CD4-positive, alpha-beta T cell (primary cell): ENCODE data around the gene EMP3. TPM values are rescaled to one million over a fixed set of nuclear protein-coding genes. Genes with fewer than 3 reads are reported as not detected.

ENCODE experiments used
- ATAC-seq: fragments of 200-7000 bp; cut with Tn5 transposase; one replicate; pipeline ENCODE4 v1.10.0; 2022; ENCODE audit warnings: mild to moderate bottlenecking; ENCODE audit not compliant: poor library complexity
- CTCF ChIA-PET: fragments of 350-600 bp; sonication (Branson Sonifier 250); formaldehyde crosslinking; loops from one replicate; lab custom pipeline; 2021; ENCODE audit warnings: antibody characterized with exemption, inconsistent platforms; lab: Charles Lee
- POLR2A ChIA-PET: fragments of 350-600 bp; sonication (Branson Sonifier 250); formaldehyde crosslinking; loops from one replicate; lab custom pipeline; 2021; ENCODE audit warnings: antibody characterized with exemption, inconsistent platforms; lab: Charles Lee
- DNase-seq, 14 experiments: peaks; one replicate each; pipeline ENCODE4 v3.0.0-alpha.2; 2013 to 2020; ENCODE audit warnings: mixed read lengths in 2 of 14
- H3K27ac ChIP-seq, 2 donors: one replicate each; pipeline versions ENCODE4 v1.5.1 to v1.7.0; 2013; ENCODE audit warnings: low read length in 2 of 2, low read depth in 1 of 2, mild to moderate bottlenecking in 1 of 2
- H3K27me3 ChIP-seq, 2 experiments: 1 replicate in 1 of 2; 2 replicates in 1 of 2; pipeline versions ENCODE4 v1.6.1 to v1.7.0; 2013; ENCODE audit warnings: low read length in 2 of 2, control low read depth in 1 of 2, mild to moderate bottlenecking in 1 of 2, moderate library complexity in 1 of 2; ENCODE audit not compliant: insufficient read depth in 2 of 2, control insufficient read depth in 1 of 2
- H3K36me3 ChIP-seq: one replicate; pipeline ENCODE4 v1.6.1; 2013; ENCODE audit warnings: low read length, control low read depth; ENCODE audit not compliant: insufficient read depth
- H3K4me1 ChIP-seq: one replicate; pipeline ENCODE4 v1.6.1; 2013; ENCODE audit warnings: low read length, control low read depth; ENCODE audit not compliant: insufficient read depth
- H3K4me3 ChIP-seq: one replicate; pipeline ENCODE4 v1.5.1; 2013; ENCODE audit warnings: mild to moderate bottlenecking, low read length, moderate library complexity
- H3K9me3 ChIP-seq, 2 experiments: 1 replicate in 1 of 2; 2 replicates in 1 of 2; pipeline versions ENCODE4 v1.6.1 to v1.7.0; 2013; ENCODE audit warnings: low read length in 2 of 2, mild to moderate bottlenecking in 2 of 2, control low read depth in 1 of 2, moderate library complexity in 1 of 2; ENCODE audit not compliant: control insufficient read depth in 1 of 2, insufficient read depth in 1 of 2
- H3K27ac Mint-ChIP-seq: one replicate; pipeline ENCODE4 v1.8.0; 2020; ENCODE audit warnings: mixed read lengths
- H3K27me3 Mint-ChIP-seq: one replicate; pipeline ENCODE4 v1.8.0; 2021; ENCODE audit warnings: mixed read lengths
- H3K36me3 Mint-ChIP-seq: one replicate; pipeline ENCODE4 v1.8.0; 2021; ENCODE audit warnings: low read depth, mixed read lengths
- H3K4me1 Mint-ChIP-seq: one replicate; pipeline ENCODE4 v1.8.0; 2021; ENCODE audit warnings: low read depth, mixed read lengths
- H3K4me3 Mint-ChIP-seq: one replicate; pipeline ENCODE4 v1.8.0; 2020; ENCODE audit warnings: mild to moderate bottlenecking, mixed read lengths
- H3K9me3 Mint-ChIP-seq: one replicate; pipeline ENCODE4 v1.8.0; 2020; ENCODE audit warnings: mixed read lengths
- intact Hi-C, 2 experiments: fragments of 100-400 bp; cut with DNase I in 1 of 2; cut with micrococcal nuclease in 1 of 2; formaldehyde crosslinking; loops; one replicate each; pipeline versions ENCODE4 v1.15.1 to v1.9.0; 2023 to 2025; cut with DNase I, micrococcal nuclease
- total RNA-seq, 174 experiments: library from RNA in 2 of 174; stranded (reverse) in 2 of 174; gene quantifications; one replicate each; pipeline ENCODE4 v1.2.3 and lab custom pipeline; 2021 to 2026
- TF ChIP-seq, protein P1 (sequence below): fragments of 200-600 bp; IDR thresholded peaks from one replicate; pipeline ENCODE4 v1.8.0; 2022; ENCODE audit warnings: antibody characterized with exemption, mild to moderate bottlenecking

EMP3 gene
- total RNA-seq, 2 experiments from 2014 or later = 185 to 201 TPM

DNA sequence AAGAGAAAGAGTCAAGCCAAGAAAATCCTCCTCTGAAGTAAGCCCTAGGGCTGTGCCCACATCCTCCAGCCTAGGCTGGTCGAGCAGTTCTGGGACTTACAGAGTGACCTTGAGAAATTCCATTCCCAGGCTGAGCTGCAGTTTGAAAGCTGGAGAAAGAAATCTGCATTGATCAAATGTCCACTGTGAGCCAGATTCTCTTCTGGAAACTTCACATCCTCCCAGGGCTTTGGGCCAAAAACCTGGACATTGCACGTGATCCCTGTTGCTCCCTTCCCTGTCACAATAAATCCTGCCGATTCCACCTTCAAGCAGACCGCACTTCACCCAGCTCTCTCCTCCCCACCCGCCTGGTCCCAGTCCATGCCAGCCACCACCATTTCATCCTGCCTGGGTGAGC lies 22.7 kb downstream of the EMP3 start:
- H3K27ac Mint-ChIP-seq = no peak overlapping the region
- no peaks in the 10 kb centered on the region for H3K9me3 Mint-ChIP-seq
- Histone ChIP-seq H3K4me1 (peaks cover 5% of the 10 kb centered on the region), H3K27ac (no peak overlapping the region), H3K9me3 (no peaks in the 10 kb centered on the region), H3K4me3 (no peak overlapping the region), H3K36me3 (no peaks in the 10 kb centered on the region), H3K27me3 (no peaks in the 10 kb centered on the region)
- no peak overlapping the region for H3K4me3 Mint-ChIP-seq
- POLR2A ChIA-PET = no interaction called here
- H3K27me3 Mint-ChIP-seq = no peaks in the 10 kb centered on the region
- intact Hi-C loops = no loop called here
- H3K36me3 Mint-ChIP-seq = peaks cover 15% of the 10 kb centered on the region
- CTCF ChIA-PET = interaction anchor here (0.9 kb wide), 1 partner anchor 14 kb away, joined by 3 read pairs; no protein-coding TSS in a partner anchor
- DNase-seq = no peak
- peaks cover 6% of the 10 kb centered on the region for H3K4me1 Mint-ChIP-seq
- ATAC-seq = no peak
- TF ChIP-seq, protein P1, sequence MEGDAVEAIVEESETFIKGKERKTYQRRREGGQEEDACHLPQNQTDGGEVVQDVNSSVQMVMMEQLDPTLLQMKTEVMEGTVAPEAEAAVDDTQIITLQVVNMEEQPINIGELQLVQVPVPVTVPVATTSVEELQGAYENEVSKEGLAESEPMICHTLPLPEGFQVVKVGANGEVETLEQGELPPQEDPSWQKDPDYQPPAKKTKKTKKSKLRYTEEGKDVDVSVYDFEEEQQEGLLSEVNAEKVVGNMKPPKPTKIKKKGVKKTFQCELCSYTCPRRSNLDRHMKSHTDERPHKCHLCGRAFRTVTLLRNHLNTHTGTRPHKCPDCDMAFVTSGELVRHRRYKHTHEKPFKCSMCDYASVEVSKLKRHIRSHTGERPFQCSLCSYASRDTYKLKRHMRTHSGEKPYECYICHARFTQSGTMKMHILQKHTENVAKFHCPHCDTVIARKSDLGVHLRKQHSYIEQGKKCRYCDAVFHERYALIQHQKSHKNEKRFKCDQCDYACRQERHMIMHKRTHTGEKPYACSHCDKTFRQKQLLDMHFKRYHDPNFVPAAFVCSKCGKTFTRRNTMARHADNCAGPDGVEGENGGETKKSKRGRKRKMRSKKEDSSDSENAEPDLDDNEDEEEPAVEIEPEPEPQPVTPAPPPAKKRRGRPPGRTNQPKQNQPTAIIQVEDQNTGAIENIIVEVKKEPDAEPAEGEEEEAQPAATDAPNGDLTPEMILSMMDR = no peak

- ChIA-PET POLR2A (no interaction called here), CTCF (no interaction called here)
- DNase-seq = no peak
- Histone ChIP-seq H3K27ac (no peak overlapping the region), H3K4me3 (no peak overlapping the region), H3K27me3 (no peaks in the 10 kb centered on the region), H3K4me1 (peaks cover 5% of the 10 kb centered on the region), H3K36me3 (no peaks in the 10 kb centered on the region), H3K9me3 (no peaks in the 10 kb centered on the region)
- H3K4me3 Mint-ChIP-seq = no peak overlapping the region
- H3K9me3 Mint-ChIP-seq = no peaks in the 10 kb centered on the region
- no peak for ATAC-seq
- TF ChIP-seq, protein P1 = no peak
- no peak overlapping the region for H3K27ac Mint-ChIP-seq
- intact Hi-C loops = no loop called here
- no peaks in the 10 kb centered on the region for H3K27me3 Mint-ChIP-seq
- H3K4me1 Mint-ChIP-seq = peaks cover 6% of the 10 kb centered on the region
- peaks cover 10% of the 10 kb centered on the region for H3K36me3 Mint-ChIP-seq
Measured at GRCh38 chr19:48348737-48349136, 23.4 kb downstream of the EMP3 start.

GRCh38 chr19:48350856-48351255 lies 25.5 kb downstream of the EMP3 start:
- Mint-ChIP-seq H3K4me1 (peaks cover 6% of the 10 kb centered on the region), H3K9me3 (no peaks in the 10 kb centered on the region), H3K4me3 (no peak overlapping the region), H3K27ac (no peak overlapping the region), H3K36me3 (peaks cover 10% of the 10 kb centered on the region), H3K27me3 (no peaks in the 10 kb centered on the region)
- no peak for ATAC-seq
- H3K27ac ChIP-seq = no peak overlapping the region
- H3K4me1 ChIP-seq = peaks cover 5% of the 10 kb centered on the region
- no peaks in the 10 kb centered on the region for H3K36me3 ChIP-seq
- no peaks in the 10 kb centered on the region for H3K27me3 ChIP-seq
- H3K4me3 ChIP-seq = no peak overlapping the region
- ChIA-PET CTCF (interaction anchor here (0.6 to 2.0 kb wide), 4 partner anchors 13 to 94 kb away, joined by 3 to 9 read pairs (median 5); partner anchors contain the start of genes SYNGR4 and TMEM143), POLR2A (no interaction called here)
- no peak for DNase-seq
- no peaks in the 10 kb centered on the region for H3K9me3 ChIP-seq
- intact Hi-C loops = loop anchor here (1.0 to 5.0 kb wide), 2 partner anchors 34 to 233 kb away; no protein-coding TSS in a partner anchor
- TF ChIP-seq, protein P1 = no peak
